ENCODE data around the gene AHDC1.

DNA sequence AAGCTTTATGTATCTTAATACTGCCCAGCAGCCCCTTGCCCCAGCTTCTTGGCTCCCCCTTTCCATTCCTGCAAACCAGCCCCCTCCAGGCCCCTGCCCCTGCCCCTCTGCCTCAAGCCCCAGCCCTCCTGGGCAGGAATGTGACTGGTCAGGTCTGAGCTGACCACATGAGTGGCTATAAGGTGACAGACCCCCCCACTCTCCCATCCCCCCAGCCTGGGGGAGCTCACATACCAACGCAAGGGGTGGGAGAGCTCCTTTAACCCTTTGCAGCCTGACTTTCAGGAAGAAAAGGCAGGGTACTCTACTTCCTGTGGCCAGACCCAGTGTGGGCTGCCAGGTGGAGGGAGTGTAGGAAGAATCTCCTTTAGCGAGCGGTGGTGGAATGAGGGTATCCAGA lies 33.2 kb downstream of the AHDC1 start:
- TF ChIP-seq HDAC1 (IDR thresholded peaks at IDR 0.05) (no peak), NFATC3 (IDR thresholded peaks at IDR 0.05) (no peak), SP1 (CRISPR knock-in tag; IDR thresholded peaks at IDR 0.05) (no peak), NRF1 (conservative IDR thresholded peaks at IDR 0.05 in 1 of 2, IDR thresholded peaks at IDR 0.05 in 1 of 2) (no peak), ZNF311 (CRISPR knock-in tag; IDR thresholded peaks at IDR 0.05) (no peak), EP300 (IDR thresholded peaks at IDR 0.05; ENCODE audit: low read length) (no peak), TAF1 (IDR thresholded peaks at IDR 0.05; ENCODE audit: control insufficient read depth, extremely low read depth, insufficient read depth, low read length, severe bottlenecking) (no peak), POLR2A (conservative IDR thresholded peaks at IDR 0.05) (no peak), ESRRA (IDR thresholded peaks at IDR 0.05; ENCODE audit: borderline replicate concordance, low read depth) (no peak), NFIC (IDR thresholded peaks at IDR 0.05) (no peak), NR4A1 (CRISPR knock-in tag; IDR thresholded peaks at IDR 0.05) (no peak), NR4A1 (tag; IDR thresholded peaks at IDR 0.05) (no peak), POLR2AphosphoS5 (IDR thresholded peaks at IDR 0.05; ENCODE audit: control insufficient read depth, insufficient read depth, low read depth, low read length) (no peak), NFE2L1 (tag; IDR thresholded peaks at IDR 0.05; ENCODE audit: borderline replicate concordance, low read depth) (no peak)
- TF ChIP-seq, protein P1, sequence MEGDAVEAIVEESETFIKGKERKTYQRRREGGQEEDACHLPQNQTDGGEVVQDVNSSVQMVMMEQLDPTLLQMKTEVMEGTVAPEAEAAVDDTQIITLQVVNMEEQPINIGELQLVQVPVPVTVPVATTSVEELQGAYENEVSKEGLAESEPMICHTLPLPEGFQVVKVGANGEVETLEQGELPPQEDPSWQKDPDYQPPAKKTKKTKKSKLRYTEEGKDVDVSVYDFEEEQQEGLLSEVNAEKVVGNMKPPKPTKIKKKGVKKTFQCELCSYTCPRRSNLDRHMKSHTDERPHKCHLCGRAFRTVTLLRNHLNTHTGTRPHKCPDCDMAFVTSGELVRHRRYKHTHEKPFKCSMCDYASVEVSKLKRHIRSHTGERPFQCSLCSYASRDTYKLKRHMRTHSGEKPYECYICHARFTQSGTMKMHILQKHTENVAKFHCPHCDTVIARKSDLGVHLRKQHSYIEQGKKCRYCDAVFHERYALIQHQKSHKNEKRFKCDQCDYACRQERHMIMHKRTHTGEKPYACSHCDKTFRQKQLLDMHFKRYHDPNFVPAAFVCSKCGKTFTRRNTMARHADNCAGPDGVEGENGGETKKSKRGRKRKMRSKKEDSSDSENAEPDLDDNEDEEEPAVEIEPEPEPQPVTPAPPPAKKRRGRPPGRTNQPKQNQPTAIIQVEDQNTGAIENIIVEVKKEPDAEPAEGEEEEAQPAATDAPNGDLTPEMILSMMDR (IDR thresholded peaks at IDR 0.05 in 2 of 3, conservative IDR thresholded peaks at IDR 0.05 in 1 of 3; ENCODE audit: insufficient read depth in 2 of 3, low read depth in 1 of 3, low read length in 3 of 3) = no peak

All from K562 (cell line).